ENCODE results near the gene EIF3B.
A peak's percentile ranks its signal among the peaks of the same experiment; 100 is the strongest.

The EIF3B gene

DNA sequence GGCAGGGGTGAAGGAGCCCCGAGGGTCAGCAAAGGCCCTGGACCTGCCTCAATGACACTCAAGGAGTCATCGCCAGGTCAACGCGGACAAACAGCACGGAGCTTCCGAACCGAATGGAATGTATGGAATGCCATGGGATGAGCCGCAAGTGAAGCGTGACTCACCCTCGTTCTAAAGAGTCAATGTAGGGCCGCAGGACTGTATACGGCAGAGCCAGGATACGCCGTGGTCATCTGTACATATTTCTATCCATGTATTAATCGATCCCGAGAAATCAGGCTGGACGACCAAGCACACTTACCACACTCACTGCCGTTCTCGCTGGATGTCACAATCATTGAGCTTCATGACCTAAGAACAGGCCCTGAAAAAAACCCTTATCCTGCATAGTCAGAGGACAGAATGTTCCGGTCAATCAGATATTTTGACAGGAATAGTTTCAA is 44.7 kb upstream of the EIF3B start:
- Histone ChIP-seq H3K4me1 (ENCODE audit: insufficient read depth, low read length) (peaks cover 26% of the 10 kb centered on the region), H4K20me1 (ENCODE audit: insufficient read depth, low read length) (peaks cover 7% of the 10 kb centered on the region; the same call in 1 of the 2 replicates), H3K79me2 (ENCODE audit: insufficient read depth, low read length) (peaks cover 64% of the 10 kb centered on the region), H2AFZ (ENCODE audit: low read depth, low read length) (no peak overlapping the region), H3K4me3 (ENCODE audit: low read depth in 1 of 2, low read length in 2 of 2) (no peak overlapping the region), H3K27ac (ENCODE audit: low read length) (no peak overlapping the region), H3K36me3 (ENCODE audit: insufficient read depth, low read length) (peaks cover 6% of the 10 kb centered on the region; the same call in 1 of the 2 replicates), H3K4me2 (ENCODE audit: insufficient read depth, low read length) (no peak overlapping the region), H3K27me3 (ENCODE audit: insufficient read depth, low read length, poor library complexity) (no peaks in the 10 kb centered on the region), H3K9ac (ENCODE audit: low read depth, low read length) (no peak overlapping the region), H3K9me3 (ENCODE audit: insufficient read depth, low read length, severe bottlenecking) (no peaks in the 10 kb centered on the region)
- ATAC-seq (ENCODE audit: insufficient read depth, low read depth) (no peak), DNase-seq (no peak)
- TF ChIP-seq EZH2 (IDR thresholded peaks at IDR 0.05; ENCODE audit: borderline replicate concordance, low read depth, low read length, severe bottlenecking) = no peak
- TF ChIP-seq, protein P1, sequence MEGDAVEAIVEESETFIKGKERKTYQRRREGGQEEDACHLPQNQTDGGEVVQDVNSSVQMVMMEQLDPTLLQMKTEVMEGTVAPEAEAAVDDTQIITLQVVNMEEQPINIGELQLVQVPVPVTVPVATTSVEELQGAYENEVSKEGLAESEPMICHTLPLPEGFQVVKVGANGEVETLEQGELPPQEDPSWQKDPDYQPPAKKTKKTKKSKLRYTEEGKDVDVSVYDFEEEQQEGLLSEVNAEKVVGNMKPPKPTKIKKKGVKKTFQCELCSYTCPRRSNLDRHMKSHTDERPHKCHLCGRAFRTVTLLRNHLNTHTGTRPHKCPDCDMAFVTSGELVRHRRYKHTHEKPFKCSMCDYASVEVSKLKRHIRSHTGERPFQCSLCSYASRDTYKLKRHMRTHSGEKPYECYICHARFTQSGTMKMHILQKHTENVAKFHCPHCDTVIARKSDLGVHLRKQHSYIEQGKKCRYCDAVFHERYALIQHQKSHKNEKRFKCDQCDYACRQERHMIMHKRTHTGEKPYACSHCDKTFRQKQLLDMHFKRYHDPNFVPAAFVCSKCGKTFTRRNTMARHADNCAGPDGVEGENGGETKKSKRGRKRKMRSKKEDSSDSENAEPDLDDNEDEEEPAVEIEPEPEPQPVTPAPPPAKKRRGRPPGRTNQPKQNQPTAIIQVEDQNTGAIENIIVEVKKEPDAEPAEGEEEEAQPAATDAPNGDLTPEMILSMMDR (IDR thresholded peaks at IDR 0.05; ENCODE audit: borderline replicate concordance, extremely low read depth, low read length, poor library complexity, severe bottlenecking) = no peak

DNA sequence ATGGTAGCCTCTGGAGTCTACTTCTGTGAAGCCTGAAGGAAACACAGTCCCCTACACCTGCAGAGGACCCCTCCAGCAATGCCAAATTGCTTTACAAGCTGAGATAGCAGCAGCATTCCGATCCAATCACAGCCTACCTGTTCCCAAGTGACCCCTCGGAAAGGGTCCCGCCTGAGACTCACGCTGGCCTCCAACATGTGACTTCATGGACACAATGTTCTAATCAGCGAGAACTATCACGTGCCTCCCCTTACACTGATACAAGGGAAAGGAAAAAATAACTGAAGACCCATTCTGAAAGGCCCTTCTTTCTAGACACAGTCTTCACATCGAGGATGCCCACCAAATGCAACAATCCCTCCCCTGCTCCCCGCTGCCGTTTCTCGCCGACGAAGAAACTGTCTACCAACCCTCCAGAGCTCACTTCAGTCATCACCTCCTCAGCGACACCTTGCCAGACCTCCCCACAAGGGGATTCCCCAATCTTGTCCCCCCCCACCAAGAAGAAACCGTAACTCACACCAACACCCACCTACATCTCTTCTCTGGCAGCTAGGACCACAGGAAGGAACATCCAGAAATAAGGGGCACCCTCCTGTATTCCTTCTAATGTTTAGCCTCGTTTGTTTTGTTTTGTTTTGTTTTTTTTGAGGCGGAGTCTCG is 42.2 kb upstream of the EIF3B start:
- H3K4me3 ChIP-seq (ENCODE audit: low read depth in 1 of 2, low read length in 2 of 2) = no peak overlapping the region
- H3K9me3 ChIP-seq (ENCODE audit: insufficient read depth, low read length, severe bottlenecking) = no peaks in the 10 kb centered on the region
- H4K20me1 ChIP-seq (ENCODE audit: insufficient read depth, low read length) = peaks cover 7% of the 10 kb centered on the region; the same call in 1 of the 2 replicates
- DNase-seq = no peak
- H3K79me2 ChIP-seq (ENCODE audit: insufficient read depth, low read length) = peaks cover 50% of the 10 kb centered on the region
- H3K9ac ChIP-seq (ENCODE audit: low read depth, low read length) = peak overlapping the region; percentile 16; the same call in 1 of the 2 replicates
- H3K4me2 ChIP-seq (ENCODE audit: insufficient read depth, low read length) = peak overlapping the region; percentile 23; the same call in 1 of the 2 replicates
- H3K4me1 ChIP-seq (ENCODE audit: insufficient read depth, low read length) = peaks cover 27% of the 10 kb centered on the region
- ATAC-seq (ENCODE audit: insufficient read depth, low read depth) = no peak
- no peaks in the 10 kb centered on the region for H3K27me3 ChIP-seq (ENCODE audit: insufficient read depth, low read length, poor library complexity)
- TF ChIP-seq, protein P1 (IDR thresholded peaks at IDR 0.05; ENCODE audit: borderline replicate concordance, extremely low read depth, low read length, poor library complexity, severe bottlenecking) = no peak
- no peak for TF ChIP-seq EZH2 (IDR thresholded peaks at IDR 0.05; ENCODE audit: borderline replicate concordance, low read depth, low read length, severe bottlenecking)
- H2AFZ ChIP-seq (ENCODE audit: low read depth, low read length) = no peak overlapping the region
- H3K27ac ChIP-seq (ENCODE audit: low read length) = no peak overlapping the region
- H3K36me3 ChIP-seq (ENCODE audit: insufficient read depth, low read length) = peaks cover 6% of the 10 kb centered on the region; the same call in 1 of the 2 replicates

DNA sequence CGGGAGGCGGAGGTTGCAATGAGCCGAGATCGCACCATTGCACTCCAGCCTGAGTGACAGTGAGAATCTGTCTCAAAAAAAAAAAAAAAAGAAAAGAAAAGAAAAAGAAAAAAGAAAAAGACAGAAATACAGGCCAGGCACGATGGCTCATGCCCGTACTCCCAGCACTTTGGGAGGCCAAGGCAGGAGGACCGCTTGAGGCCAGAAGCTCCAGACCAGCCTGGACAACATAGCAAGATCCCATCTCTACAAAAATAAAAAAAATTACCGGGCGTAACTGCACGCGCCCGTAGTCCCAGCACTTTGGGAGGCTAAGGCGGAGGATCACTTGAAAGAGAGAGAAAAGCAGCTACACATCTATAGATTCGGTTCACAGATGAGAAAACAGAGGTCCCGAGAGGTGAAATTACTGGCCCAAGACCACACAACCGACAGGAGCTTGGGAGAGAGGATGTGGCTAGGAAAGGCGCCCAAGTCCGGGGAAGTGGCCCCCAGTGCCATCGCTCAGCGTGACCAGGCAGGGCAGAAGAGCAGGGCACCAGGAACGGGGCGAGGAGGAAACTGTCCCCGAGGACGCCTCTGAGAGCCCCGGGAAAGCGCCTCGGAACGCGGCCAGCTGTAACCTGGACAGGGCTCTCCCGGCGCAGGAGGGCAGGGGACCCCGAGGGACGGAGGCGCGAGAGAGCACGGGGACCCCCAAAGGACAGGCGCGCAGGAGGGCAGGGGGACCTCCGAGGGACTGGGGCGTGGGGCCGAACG is 41.0 kb upstream of the EIF3B start:
- Histone ChIP-seq H3K9me3 (ENCODE audit: insufficient read depth, low read length, severe bottlenecking) (no peaks in the 10 kb centered on the region), H3K4me3 (ENCODE audit: low read depth in 1 of 2, low read length in 2 of 2) (peak overlapping the region; percentile 85 to 94), H3K4me1 (ENCODE audit: insufficient read depth, low read length) (peaks cover 27% of the 10 kb centered on the region), H3K27ac (ENCODE audit: low read length) (peak overlapping the region; percentile 70), H3K27me3 (ENCODE audit: insufficient read depth, low read length, poor library complexity) (no peaks in the 10 kb centered on the region), H3K36me3 (ENCODE audit: insufficient read depth, low read length) (peaks cover 6% of the 10 kb centered on the region; the same call in 1 of the 2 replicates), H4K20me1 (ENCODE audit: insufficient read depth, low read length) (peaks cover 2% of the 10 kb centered on the region; the same call in 1 of the 2 replicates), H3K4me2 (ENCODE audit: insufficient read depth, low read length) (peak overlapping the region; percentile 90), H3K79me2 (ENCODE audit: insufficient read depth, low read length) (peaks cover 43% of the 10 kb centered on the region), H2AFZ (ENCODE audit: low read depth, low read length) (peak overlapping the region; percentile 96), H3K9ac (ENCODE audit: low read depth, low read length) (peak overlapping the region; percentile 90)
- no peak for TF ChIP-seq EZH2 (IDR thresholded peaks at IDR 0.05; ENCODE audit: borderline replicate concordance, low read depth, low read length, severe bottlenecking)
- TF ChIP-seq, protein P1 (IDR thresholded peaks at IDR 0.05; ENCODE audit: borderline replicate concordance, extremely low read depth, low read length, poor library complexity, severe bottlenecking) = no peak
- no peak; the same call in none of the 3 replicates for ATAC-seq (ENCODE audit: insufficient read depth, low read depth)
- no peak for DNase-seq

Measured in DND-41 (cell line).